Globus pallidus (tissue), 1 donor: ENCODE measurements around the gene ZNF564.
A peak's percentile ranks its signal among the peaks of the same experiment; 100 is the strongest.
"Not testable (repeated sequence)": the region's sequence is repeated elsewhere in the genome, so short reads cannot be mapped to it uniquely, and the experiment has no call there.

ENCODE experiments used
- DNase-seq: peaks from one replicate; pipeline ENCODE4 v3.0.0-alpha.2; 2015; ENCODE audit warnings: low spot score

Gene ZNF564

DNA sequence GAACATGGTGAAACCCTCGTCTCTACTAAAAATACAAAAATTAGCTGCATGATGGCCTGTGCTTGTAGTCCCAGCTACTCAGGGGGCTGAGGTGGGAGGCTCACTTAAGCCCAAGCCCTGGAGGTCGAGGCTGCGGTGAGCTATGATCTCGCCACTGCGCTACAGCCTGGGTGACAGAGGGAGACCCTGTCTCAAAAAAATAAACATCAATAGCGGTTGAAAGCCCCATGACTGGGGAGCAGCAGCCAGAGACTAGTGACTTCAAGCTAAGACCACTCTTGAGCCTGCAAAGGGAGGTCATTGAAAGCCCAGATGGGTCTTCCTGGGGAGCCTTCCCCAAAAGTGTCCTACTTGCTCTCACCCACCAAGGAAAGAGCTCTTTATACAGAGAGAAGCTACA is 54.8 kb downstream of the ZNF564 start:
- DNase-seq: no peak

DNA sequence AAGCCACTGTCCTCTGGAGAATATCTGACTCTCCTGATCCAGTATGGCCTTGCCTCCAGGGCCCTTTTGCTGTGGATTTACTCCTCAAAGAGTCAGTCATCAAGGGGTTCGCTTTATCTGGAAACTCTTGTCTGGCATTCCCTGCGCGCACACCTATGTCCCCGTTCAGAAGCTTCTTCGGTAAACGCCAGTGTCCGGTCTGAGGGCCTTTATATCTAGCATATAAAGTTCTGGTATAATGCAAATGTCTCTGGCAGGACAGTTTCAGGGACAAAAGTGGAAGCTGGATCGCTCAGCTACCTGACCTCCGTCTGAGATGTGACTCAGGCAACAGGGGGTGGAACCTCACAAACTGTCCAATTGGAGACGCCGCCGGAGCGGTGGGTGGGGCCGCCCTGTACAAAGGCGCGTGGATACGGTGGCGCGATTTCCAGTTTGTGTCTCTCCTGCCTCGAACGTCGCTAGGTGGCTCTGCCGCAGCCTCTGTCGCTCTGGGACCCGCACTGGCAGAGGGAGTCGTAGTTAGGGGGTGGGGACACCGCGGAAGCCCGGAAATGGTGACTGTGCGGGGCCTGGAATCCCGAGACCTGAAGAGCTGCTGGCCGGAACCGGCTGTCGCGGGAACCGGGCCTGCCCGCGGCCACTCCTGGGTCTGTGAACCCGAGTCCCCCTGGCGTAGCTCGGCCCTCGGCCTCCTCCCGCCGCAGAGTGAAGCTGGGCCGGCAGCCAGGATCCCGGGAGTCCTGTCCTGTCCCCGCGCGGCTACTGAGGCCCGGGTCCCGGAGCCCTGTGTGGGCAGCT is 56.1 kb downstream of the ZNF564 start:
- DNase-seq: peak; percentile 93

DNA sequence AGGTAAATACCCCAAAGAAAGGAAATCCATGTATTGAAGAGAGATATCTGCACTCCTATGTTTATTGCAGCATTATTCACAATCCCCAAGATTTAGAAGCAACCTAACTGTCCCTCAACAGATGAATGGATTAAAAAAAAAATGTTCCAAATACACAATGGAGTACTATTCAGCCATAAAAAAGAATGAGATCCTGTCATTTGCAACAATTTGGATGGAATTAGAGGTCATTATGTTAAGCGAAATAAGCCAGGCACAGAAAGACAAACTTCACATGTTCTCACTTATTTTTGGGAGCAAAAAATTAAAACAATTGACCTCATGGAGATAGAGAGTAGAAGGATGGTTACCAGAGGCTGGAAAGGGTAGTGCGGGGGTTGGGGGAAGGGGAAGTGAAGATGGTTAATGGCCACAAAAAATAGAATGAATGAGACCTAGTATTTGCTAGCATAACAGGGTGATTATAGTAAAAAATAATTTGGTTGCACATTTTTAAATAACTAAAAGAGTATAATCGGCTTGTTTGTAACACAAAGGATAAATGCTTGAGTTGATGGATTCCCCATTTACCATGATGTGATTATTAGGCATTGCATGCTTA is 56.9 kb downstream of the ZNF564 start:
- DNase-seq: no peak

DNA sequence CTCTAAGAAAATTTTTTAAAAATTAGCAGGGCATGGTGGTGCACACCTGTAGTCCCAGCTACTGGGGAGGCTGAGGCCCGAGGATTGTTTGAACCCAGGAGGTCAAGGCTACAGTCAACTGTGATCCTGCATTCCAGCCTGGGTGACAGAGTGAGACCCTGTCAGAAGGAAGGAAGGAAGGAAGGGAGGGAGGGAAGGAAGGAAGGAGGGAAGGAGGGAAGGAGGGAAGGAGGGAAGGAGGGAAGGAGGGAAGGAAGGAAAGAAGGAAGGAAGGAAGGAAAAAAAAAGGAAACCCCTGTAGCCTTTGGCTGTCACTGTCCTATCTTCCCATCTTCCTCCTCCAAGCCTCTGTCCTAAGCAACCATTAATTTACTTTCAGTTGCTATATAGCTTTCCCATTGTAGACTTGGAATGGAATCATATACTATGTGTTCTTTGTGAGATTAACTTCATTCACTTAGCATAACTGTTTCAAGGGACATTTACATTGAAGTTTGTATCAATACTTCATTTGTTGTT is 65.0 kb downstream of the ZNF564 start:
- DNase-seq: not testable (repeated sequence)

DNA sequence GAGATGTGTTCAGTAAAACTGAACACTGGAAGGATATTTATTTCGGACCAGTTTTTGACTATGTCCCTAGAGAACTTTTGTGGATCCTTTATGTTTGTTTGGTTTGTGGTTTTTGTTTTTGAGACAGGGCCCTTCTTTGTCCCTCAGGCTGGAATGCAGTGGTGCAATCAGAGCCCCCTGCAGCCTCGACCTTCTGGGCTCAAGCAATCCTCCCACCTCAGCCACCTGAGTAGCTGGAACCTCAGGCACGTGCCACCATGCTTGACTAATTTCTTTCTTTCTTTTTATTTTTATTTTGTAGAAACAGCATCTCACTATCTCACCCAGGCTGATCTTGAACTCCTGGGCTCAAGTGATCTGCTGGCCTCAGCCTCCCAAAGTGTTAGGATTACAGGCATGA is 65.7 kb downstream of the ZNF564 start:
- DNase-seq: no peak

DNA sequence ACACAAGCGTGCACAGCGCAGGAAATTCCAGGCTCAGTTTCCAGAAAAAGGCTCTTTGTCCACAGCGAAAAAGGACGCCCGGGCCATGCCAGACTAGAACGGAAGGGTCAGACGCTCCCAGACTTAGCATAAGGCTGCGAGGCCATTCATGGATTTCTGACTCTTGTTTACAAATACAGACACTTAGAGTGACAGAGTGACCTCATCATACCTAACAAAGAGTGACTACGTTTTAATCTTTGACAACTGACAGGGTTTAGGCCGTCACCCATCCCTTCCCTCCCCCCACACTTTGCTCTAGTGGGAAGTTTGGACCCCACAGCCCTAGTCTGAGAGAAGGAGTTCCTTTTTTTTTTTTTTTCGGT is 66.2 kb downstream of the ZNF564 start:
- DNase-seq: no peak

DNA sequence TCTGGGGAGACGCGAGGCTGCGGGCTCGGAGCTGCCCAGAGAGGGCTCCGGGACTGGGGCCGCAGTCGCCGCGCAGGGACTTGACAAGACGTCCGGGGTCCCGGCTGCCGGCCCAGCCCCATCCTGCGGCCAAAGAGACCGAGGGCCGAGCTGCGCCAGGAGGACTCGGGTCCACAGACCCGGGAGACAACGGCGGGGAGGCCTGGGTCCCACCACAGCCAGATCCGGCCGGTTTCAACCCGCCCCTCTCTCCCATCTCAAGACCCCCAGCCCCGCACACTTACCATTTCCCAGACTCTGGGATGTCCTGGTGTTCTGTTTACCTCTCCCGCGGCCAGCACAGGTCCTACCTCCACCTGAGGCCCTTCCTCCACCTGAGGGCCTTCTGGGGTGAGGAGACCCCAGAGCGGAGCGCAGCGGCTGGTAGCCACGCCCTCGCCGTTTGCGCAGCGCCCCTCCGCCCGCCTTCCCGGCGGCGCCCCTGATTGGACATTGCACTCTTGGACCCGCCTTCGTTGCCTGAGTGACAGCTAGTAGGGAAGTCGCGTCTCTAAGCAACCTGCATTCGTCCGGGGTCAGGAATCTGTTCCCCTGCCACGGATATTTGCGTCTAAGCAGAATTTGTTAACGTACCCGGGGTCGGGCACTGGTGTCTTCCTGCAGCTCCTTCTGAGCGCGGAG is 66.8 kb downstream of the ZNF564 start, which contains the start of gene ZNF709:
TSS of gene ZNF709 (minus strand) at position 446 of the 681 bp plus-strand sequence. CDS start at position 287, 159 bp downstream.
- DNase-seq: peak; percentile 90

DNA sequence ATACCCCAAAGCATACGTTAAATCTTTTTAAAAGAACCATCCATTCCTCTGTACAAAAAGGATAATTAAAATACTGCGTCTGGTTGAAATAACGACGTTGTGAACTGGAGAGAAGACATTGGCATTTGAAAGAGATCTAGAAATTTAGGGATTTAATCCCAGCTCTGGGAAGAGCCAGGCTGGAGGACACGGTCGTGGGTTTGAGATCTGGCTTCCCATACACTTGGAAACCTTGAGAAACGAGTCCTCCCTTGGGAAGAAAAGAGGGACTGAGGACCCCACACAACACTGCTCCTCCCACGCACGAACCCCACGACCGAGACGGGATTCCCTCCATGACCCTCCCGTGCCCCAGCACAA is 67.3 kb downstream of the ZNF564 start:
- DNase-seq: no peak

DNA sequence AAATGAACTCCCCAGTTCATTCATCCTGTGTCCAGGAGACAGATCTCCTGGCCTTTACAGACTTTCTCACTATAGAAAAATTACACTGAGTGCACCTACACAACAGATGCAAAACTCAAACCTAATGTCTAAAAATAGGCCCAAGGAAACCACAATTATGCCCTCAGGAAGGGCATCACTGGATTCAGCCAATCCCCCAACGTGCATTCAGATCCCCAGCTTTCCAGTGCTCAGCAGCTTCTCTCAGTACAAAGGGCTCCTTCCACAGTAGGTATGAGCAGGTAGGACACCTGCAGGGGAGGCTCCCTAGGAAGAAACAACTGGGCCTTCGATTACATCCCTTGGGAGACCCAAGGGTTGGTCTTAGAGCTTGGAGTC is 68.8 kb downstream of the ZNF564 start:
- no peak for DNase-seq

DNA sequence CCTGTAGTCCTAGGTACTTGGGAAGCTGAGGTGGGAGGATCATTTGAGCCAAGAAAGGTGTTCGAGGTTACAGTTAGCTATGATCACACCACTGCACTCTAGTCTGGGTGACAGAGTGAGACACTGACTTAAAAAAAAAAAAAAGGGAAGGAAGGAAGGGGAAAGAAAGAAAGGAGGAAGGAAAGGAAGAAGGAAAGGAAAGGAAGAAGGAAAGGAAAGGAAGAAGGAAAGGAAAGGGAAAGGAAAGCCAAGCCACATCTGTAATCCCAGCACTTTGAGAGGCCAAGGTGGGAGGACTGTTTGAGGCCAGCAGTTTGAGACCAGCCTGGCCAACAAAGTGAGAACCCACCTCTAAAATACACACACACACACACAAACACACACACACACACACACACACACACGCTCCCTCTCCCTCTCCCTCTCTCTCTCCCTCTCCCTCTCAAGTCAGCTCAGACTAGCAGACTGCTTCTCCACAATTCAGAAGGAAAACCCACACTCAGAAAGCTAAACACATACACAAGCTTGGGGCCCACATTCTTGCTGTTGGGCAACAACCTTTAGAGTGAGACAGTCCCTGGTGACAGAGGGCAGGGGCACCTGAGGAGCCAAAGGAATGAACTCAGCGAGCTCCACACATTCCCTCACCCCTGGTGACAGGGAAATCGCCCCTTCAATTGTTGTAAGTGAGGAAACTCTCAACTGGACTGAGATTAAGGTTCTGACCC is 69.3 kb downstream of the ZNF564 start:
- no peak for DNase-seq

DNA sequence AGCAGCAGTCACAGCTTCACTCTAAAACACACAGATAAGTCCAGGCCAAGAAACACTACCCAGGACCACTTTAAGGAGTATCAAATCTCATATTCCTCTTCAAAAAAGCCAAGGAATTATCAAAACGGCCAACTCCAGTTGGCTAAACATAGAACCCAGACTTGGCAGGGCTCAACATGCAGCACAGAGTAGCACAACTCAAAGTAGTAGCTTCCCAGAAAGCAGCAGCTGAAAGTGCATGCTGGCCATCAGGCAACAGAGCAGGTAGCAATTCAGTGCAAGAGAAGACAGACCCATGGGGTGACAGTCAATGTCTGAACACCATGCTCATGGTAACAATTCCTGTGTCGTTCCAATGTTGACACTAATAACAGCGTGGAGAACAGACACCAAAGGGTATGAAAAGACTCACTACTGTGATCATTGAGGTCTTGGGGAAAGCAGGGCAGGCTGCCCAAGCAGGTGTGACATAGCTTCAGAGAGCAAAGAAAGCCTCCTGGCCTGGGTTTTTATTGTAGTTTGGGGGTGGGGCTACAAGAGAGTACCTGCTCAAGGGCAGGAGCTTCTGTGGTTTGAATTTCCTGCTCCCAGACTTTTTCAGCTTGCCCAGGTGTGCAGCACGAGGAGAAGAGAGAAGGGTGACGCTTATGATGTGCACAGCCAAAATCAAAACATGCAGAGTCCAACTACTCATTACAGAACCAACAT is 72.9 kb downstream of the ZNF564 start:
- no peak for DNase-seq
